HEK293T (cell line): Measurements from ENCODE around the gene KLK14.

Experiments
- BHLHE40 ChIP-seq: fragments of 450-650 bp; IDR thresholded peaks from 2 replicates; pipeline ENCODE4 v1.6.1; 2016; ENCODE audit warnings: mild to moderate bottlenecking, moderate library complexity, borderline replicate concordance
- CTBP1 ChIP-seq: fragments of 450-650 bp; IDR thresholded peaks from 2 replicates; pipeline ENCODE4 v1.6.1; 2016; ENCODE audit warnings: borderline replicate concordance
- ZNF384 ChIP-seq: fragments of 450-650 bp; IDR thresholded peaks from 2 replicates; pipeline ENCODE4 v1.6.1; 2016

- TF ChIP-seq BHLHE40 (no peak), CTBP1 (no peak), ZNF384 (no peak)
Measured at GRCh38 chr19:51071095-51071405, 11.6 kb downstream of the KLK14 start.
